MM.1S (cell line): ENCODE results near the gene BTBD9.

Source experiments
- DNase-seq: peaks from one replicate; pipeline ENCODE4 v3.0.0-alpha.2; 2015
- H2AFZ ChIP-seq: fragments of 300-600 bp; sonication (generic); 2 replicates; pipeline ENCODE4 v1.6.0; 2016; ENCODE audit warnings: antibody characterized with exemption, low read length
- H3F3A ChIP-seq: fragments of 300-600 bp; sonication (generic); 2 replicates; pipeline ENCODE4 v1.6.1; 2016; ENCODE audit warnings: mild to moderate bottlenecking, antibody characterized with exemption, low read length, moderate library complexity, mixed read lengths; ENCODE audit not compliant: insufficient read depth
- H3K27ac ChIP-seq: fragments of 300-600 bp; sonication (generic); 2 replicates; pipeline ENCODE4 v1.5.1; 2016; ENCODE audit warnings: mild to moderate bottlenecking, low read length
- H3K27me3 ChIP-seq: fragments of 300-600 bp; sonication (generic); replicated peaks from 2 replicates; pipeline ENCODE4 v1.6.0; 2016; ENCODE audit warnings: low read length; ENCODE audit not compliant: insufficient read depth
- H3K36me3 ChIP-seq: fragments of 300-600 bp; sonication (generic); replicated peaks from 2 replicates; pipeline ENCODE4 v1.6.1; 2016; ENCODE audit warnings: mild to moderate bottlenecking, low read length, mixed read lengths; ENCODE audit not compliant: insufficient read depth
- H3K4me1 ChIP-seq: fragments of 300-600 bp; sonication (generic); 2 replicates; pipeline ENCODE4 v1.6.1; 2016; ENCODE audit warnings: low read length, mixed read lengths
- H3K4me2 ChIP-seq: fragments of 300-600 bp; sonication (generic); 2 replicates; pipeline ENCODE4 v1.6.0; 2016; ENCODE audit warnings: low read depth, low read length
- H3K4me3 ChIP-seq: fragments of 300-600 bp; sonication (generic); 2 replicates; pipeline ENCODE4 v1.5.1; 2016; ENCODE audit warnings: low read length, mixed read lengths
- H3K79me2 ChIP-seq: fragments of 300-600 bp; sonication (generic); 2 replicates; pipeline ENCODE4 v1.6.1; 2016; ENCODE audit warnings: mixed run types, low read length, mixed read lengths
- H3K9ac ChIP-seq: fragments of 300-600 bp; sonication (generic); 2 replicates; pipeline ENCODE4 v1.6.1; 2016; ENCODE audit warnings: low read length, mixed read lengths
- H3K9me2 ChIP-seq: fragments of 300-600 bp; sonication (generic); replicated peaks from 2 replicates; pipeline ENCODE4 v1.6.1; 2016; ENCODE audit warnings: mild to moderate bottlenecking, low read length, mixed read lengths; ENCODE audit not compliant: insufficient read depth
- H3K9me3 ChIP-seq: fragments of 300-600 bp; sonication (generic); replicated peaks from 2 replicates; pipeline ENCODE4 v1.6.1; 2016; ENCODE audit warnings: mild to moderate bottlenecking, low read length, mixed read lengths; ENCODE audit not compliant: insufficient read depth
- H4K20me1 ChIP-seq: fragments of 300-600 bp; sonication (generic); 2 replicates; pipeline ENCODE4 v1.6.1; 2016; ENCODE audit warnings: mild to moderate bottlenecking, low read length, moderate library complexity, mixed read lengths; ENCODE audit not compliant: insufficient read depth
- CTCF ChIP-seq: fragments of 300-600 bp; sonication (generic); IDR thresholded peaks from 2 replicates; pipeline ENCODE4 v1.5.1; 2016; ENCODE audit warnings: antibody characterized with exemption, low read length, mixed read lengths
- EZH2 ChIP-seq: fragments of 300-600 bp; sonication (generic); optimal IDR thresholded peaks from 2 replicates; pipeline ENCODE3; 2017; ENCODE audit warnings: low read depth, mild to moderate bottlenecking, antibody characterized with exemption, low read length, mixed read lengths
- EZH2phosphoT487 ChIP-seq: fragments of 300-600 bp; sonication (generic); IDR thresholded peaks from 2 replicates; pipeline ENCODE4 v1.6.1; 2018; ENCODE audit warnings: antibody characterized with exemption, low read length

The BTBD9 gene

GRCh38 chr6:38164671-38165108 is 475.0 kb downstream of the BTBD9 start:
- H2AFZ ChIP-seq: no peak overlapping the region
- H4K20me1 ChIP-seq: no peaks in the 10 kb centered on the region
- no peak for DNase-seq
- no peaks in the 10 kb centered on the region for H3F3A ChIP-seq
- H3K4me2 ChIP-seq: no peak overlapping the region
- H3K4me1 ChIP-seq: no peaks in the 10 kb centered on the region
- H3K9me2 ChIP-seq: no peaks in the 10 kb centered on the region
- H3K36me3 ChIP-seq: no peaks in the 10 kb centered on the region
- no peaks in the 10 kb centered on the region for H3K27me3 ChIP-seq
- TF ChIP-seq CTCF: no peak
- TF ChIP-seq EZH2phosphoT487: no peak
- no peak for TF ChIP-seq EZH2
- no peaks in the 10 kb centered on the region for H3K79me2 ChIP-seq
- H3K27ac ChIP-seq: no peak overlapping the region
- H3K9me3 ChIP-seq: no peaks in the 10 kb centered on the region
- H3K9ac ChIP-seq: no peak overlapping the region
- no peak overlapping the region for H3K4me3 ChIP-seq

DNA sequence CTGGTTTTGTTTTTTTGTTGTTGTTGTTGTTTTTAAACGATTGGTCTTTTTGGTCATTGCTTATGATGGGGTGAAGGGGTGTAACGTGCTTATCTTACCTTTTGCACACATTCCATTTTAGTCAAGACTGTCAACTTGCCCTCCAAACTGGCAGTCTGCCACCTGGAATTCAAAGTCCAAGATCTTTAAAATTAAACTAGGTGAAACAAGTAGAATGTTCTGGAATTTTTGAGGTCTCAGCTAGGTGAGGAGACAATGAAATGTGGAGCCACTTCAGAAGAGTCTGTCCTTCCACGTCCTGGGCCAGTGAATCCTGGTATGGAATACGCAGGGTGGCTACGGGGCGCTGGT is 475.6 kb downstream of the BTBD9 start:
- no peak overlapping the region for H3K27ac ChIP-seq
- H3K9me3 ChIP-seq: no peaks in the 10 kb centered on the region
- H3K9me2 ChIP-seq: no peaks in the 10 kb centered on the region
- H2AFZ ChIP-seq: no peak overlapping the region
- no peak for DNase-seq
- H3K27me3 ChIP-seq: no peaks in the 10 kb centered on the region
- no peaks in the 10 kb centered on the region for H4K20me1 ChIP-seq
- no peaks in the 10 kb centered on the region for H3K36me3 ChIP-seq
- H3K9ac ChIP-seq: no peak overlapping the region
- H3F3A ChIP-seq: no peaks in the 10 kb centered on the region
- no peak overlapping the region for H3K4me3 ChIP-seq
- no peaks in the 10 kb centered on the region for H3K79me2 ChIP-seq
- TF ChIP-seq CTCF (no peak), EZH2phosphoT487 (no peak), EZH2 (no peak)
- no peaks in the 10 kb centered on the region for H3K4me1 ChIP-seq
- H3K4me2 ChIP-seq: no peak overlapping the region

DNA sequence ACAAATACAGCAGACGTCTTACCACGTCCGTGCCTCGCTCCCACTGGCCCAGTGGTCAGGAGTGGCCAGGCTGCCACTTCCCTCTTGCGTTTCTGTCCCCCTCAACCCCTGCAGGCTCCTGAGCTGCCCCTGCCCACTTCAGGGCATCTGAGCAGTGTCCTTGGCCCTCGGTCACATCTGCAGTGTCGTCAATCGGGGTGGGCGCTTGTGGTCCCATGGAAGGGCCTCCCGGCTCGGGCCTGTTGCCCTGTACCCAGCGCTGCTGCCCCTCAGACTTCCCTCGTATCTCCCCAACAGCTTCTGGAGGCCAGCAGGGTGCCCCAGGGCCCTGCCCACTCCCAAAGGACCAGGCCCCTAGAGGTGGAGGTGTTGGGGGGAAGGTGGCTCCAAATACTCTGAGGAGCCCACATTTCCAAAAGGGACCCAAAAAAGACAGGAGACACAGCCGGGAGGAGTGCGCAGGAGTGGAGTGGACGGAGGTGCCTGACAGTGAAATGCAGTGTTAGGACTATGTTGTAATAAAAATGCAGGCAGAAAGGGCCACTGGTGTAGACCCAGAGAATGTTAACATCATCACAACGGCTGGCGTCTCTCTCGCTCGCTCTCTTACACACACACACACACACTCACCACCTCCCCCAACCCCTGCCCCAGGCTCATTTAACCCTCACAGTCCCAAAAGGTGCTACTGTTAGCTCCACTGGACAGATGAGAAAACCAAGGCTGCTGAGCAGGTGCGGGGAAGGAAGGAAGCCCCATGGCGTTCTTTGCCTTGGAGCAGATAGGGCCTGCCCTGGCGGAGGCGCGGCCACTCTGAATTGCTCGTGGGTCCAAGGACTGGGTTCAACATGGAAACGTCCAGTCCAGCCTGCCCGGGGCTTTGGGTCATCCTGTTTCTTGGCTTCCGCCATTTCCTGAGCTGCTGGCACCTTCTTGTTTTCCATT is 476.3 kb downstream of the BTBD9 start:
- no peaks in the 10 kb centered on the region for H3K36me3 ChIP-seq
- no peak for DNase-seq
- H3K9me2 ChIP-seq: no peaks in the 10 kb centered on the region
- H3K27ac ChIP-seq: no peak overlapping the region
- H2AFZ ChIP-seq: no peak overlapping the region
- no peaks in the 10 kb centered on the region for H4K20me1 ChIP-seq
- no peaks in the 10 kb centered on the region for H3K79me2 ChIP-seq
- H3K9ac ChIP-seq: no peak overlapping the region
- no peak overlapping the region for H3K4me2 ChIP-seq
- no peaks in the 10 kb centered on the region for H3F3A ChIP-seq
- no peaks in the 10 kb centered on the region for H3K9me3 ChIP-seq
- H3K4me3 ChIP-seq: no peak overlapping the region
- H3K4me1 ChIP-seq: no peaks in the 10 kb centered on the region
- TF ChIP-seq CTCF (no peak), EZH2phosphoT487 (no peak), EZH2 (no peak)
- H3K27me3 ChIP-seq: no peaks in the 10 kb centered on the region
